ENCODE measurements around the gene F2.

Gene F2

DNA sequence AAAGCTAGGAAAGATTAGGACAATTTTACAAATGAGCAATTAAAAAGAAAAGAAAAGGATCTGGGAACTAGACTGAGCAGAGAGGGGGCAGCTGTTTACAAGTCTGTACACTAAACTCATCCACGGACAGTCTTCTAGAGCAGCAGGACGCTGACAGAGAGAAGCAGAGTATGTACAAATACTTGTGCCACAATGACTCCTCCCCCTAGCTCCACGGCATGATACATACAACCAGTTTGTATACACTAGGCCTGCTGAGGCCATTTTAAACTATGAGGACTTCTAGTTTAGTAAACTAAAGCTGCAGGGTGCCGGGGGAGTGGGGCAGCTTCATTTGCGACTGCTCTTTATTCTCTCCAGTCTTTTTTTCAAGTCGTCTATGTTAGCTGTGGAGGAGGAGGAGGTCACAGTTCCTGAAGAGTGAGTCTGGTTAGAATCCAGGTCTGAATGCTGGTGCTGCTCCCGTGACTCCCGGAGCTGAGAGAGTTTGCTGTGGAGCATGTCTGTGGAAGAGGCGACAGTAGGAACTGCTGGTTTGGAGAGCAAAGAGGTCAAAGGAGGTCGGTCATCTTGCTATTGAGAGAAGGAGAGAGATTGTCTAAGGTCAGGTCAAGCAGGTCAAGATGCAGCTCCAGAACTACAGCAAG, 24.8 kb downstream of the F2 start:
- no peak for DNase-seq

- DNase-seq: no peak
Measured at GRCh38 chr11:46745328-46745727, 26.3 kb downstream of the F2 start.

DNA sequence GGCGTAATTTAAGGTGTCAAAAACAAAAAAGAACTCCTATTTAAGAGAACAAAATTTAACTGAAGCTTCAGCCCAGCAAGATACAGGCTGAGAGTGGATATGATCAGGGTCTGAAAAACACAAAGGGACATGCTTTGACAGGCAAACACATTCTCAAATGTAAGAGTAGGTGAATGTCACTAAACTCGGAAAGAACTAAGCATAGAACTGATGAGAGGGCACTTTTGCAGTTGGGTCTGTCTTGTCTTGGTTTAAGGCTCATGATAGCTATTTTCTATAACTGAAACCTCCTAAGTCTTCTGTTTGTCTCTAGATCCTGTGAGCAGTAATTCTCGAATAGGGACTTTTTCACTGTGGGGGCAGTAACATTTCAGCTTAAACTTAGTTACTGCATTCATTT, 27.0 kb downstream of the F2 start:
- DNase-seq: no peak

DNA sequence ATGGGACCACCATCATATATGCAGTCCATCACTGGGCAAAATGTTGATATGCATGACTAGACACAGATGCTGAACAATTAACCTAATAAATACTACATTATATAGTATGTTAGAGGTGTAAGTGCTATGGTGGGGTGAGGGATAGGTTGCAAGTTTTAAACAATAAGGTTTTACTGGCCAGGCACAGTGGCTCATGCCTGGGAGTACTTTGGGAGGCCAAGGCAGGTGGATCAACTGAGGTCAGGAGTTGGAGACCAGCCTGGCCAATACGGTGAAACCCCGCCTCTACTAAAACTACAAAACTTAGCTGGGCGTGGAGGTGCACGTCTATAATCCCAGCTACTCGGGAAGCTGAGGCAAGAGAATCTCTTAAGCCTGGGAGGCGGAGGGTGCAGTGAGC, 28.1 kb downstream of the F2 start:
- DNase-seq: no peak

DNA sequence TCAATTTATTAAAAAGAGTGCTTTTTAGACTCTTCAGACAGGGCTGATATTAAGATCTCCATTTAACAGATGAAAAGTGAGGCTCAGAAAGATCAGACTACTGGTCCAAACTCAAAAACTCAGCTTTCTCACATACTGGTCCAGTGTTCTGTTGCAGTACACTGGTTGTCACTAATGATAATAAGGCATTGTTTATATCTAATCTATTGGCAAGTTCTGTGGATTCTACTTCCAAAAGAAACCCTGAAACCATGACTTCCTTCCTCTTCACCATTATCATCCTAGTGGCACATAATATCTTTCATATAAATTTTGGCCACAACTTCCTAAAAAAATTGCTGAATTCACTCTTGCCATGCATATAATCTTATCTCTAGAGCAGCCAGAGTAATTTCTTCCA, 36.9 kb downstream of the F2 start:
- DNase-seq: no peak

DNA sequence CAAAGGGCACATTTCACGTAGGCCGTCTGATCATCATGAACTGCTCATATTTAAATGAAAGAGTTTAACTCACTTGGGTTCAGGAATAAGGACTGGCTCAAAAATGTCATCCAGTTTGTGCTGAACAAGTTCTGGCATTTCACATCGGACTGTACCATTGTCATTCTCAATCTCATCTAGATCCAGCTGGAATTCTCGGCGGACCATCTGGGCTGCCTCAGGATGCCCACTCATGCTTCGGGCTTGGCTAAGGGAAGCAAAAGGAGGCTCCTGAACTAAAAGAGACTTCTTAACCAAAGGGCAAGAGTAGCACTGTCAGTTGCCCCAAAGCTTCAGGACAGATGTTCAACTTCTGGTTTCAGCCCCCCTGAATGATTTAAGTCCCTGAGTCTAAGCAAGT, 40.2 kb downstream of the F2 start:
- no peak for DNase-seq

DNA sequence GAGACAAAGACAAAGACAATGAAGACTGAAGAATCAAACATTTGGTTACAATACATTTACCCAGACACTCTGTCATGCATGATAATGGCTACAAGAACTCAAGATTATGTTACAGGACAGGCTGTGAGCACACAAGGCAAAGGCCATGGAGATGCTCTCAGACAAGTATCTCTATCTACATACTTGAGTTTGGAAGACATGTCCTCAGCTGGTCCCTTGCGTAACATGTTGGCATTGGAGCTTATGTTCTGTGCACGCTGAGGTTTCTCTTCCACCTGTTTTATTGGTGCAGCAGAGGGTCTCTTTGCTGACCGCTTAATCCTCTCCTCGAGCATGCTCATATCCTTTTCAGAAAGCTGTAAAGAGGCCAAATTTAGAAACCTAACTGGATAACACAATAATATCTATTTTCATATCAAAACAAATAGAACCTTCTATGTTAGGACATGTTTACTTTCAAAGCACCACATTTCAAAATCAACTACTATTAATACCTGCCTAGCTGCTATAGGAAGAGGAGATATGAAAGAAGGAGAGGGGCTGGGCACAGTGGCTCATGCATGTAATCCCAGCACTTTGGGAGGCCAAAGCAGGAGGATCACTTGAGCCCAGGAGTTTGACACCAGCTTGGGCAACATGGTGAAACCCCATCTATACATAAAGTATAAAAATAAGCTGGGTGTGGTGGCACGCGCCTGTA, 41.6 kb downstream of the F2 start:
- DNase-seq: no peak

DNA sequence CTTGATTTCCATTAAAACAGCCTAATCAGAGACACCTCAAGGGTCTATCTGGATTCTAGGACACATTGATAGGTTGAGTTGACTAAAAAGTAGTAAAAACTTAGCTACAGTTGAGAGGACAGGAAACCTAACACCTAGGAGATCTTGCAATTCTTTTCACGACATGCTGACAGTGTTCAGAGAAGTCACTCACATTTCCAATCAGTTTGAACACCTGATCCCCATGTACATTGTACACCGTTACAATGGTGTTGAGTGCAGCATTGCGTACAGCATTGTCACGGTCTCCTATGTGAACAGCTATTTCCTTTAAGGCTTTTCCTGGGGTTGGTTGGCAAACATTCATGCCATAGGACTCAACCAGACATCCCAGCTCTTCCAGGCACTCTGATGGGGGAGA, 42.8 kb downstream of the F2 start:
- no peak for DNase-seq

DNA sequence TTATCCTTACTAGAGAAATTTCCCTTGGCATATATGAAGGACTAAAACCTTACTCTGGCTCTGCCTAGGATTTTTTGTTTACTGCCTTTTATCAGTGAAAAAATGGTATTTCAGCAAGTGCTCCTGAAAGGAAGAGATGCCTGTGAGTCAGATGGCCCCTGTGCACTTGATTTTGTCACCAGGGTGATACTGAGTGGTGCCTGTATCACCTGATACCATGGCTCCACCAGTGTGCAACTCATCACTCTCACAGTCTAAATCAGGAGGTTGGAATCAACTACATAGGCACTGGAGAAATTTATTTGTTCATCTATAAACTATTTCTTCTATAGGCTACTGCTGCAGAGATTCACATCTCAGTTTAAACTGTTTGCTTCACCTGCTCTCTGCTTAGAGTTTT, 43.2 kb downstream of the F2 start:
- no peak for DNase-seq

GRCh38 chr11:46766656-46767055, 47.6 kb downstream of the F2 start:
- no peak for DNase-seq

DNA sequence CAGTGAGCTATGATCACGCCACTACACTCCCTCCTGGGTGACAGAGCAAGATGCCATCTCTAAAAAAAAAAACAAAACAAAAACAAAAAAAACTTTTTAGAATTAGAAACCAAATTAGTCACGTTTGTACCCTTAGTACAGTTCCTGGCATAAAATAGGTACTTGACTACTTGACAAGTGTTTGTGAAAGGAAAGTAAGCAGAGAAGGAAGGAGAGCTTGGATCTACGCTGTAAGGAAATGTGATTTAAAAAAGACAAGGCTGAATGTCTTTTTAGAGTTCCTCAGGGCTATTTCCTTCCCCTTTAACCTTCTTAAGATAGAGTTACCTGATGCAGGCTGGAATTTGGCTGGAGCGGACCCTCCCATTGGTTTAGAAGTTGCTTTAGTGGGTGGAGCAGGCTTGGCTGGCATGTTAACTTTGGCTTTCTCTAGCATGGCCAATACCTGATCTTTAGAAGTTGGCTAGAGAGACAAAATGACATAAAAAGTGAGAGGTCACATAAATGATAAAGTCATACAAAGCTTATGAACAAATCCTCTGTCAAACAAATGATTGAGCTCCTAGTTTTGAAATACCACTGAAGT, 50.7 kb downstream of the F2 start:
- no peak for DNase-seq

- DNase-seq: no peak
Measured at GRCh38 chr11:46776878-46777277, 57.9 kb downstream of the F2 start.

DNA sequence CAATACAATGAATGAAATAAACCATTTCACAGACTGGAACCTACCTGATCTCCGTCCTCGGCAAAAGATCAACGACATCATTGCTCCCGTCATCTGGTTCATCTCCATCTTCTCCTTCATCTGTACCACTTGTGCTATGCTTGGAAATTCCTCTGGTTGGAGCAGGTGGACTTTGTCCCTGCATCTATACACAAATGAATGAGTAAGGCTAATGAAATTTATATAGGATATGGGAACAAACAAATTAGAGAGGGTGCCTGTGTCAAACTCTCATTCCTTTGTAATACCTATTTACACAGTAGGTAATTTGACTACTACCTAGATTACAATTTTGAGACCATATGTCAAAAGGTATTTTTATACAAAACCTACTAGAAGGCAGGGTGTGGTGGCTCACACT, 59.4 kb downstream of the F2 start:
- no peak for DNase-seq

All from right forelimb (tissue), 1 donor.